Measurements from ENCODE around the gene UBAC1.
"Not testable (repeated sequence)": the region's sequence is repeated elsewhere in the genome, so short reads cannot be mapped to it uniquely, and the experiment has no call there.

The UBAC1 gene

GRCh38 chr9:135947582-135947981, 13.6 kb downstream of the UBAC1 start:
- no peak for DNase-seq (ENCODE audit: low read depth)

GRCh38 chr9:135947105-135947504, 14.1 kb downstream of the UBAC1 start:
- not testable (repeated sequence) for DNase-seq (ENCODE audit: low read depth); H3K4me3 ChIP-seq (ENCODE audit: low read depth, low read length)

More at GRCh38 chr9:135947582-135947981, 13.6 kb downstream of the UBAC1 start:
- no peak overlapping the region for H3K4me3 ChIP-seq (ENCODE audit: low read depth, low read length)
- TF ChIP-seq CTCF (IDR thresholded peaks at IDR 0.05; ENCODE audit: control insufficient read depth, extremely low read depth, insufficient read depth), result no peak

GRCh38 chr9:135946392-135946994, 14.7 kb downstream of the UBAC1 start:
- no peak for TF ChIP-seq CTCF (IDR thresholded peaks at IDR 0.05; ENCODE audit: control insufficient read depth, extremely low read depth, insufficient read depth)
- no peak overlapping the region for H3K4me3 ChIP-seq (ENCODE audit: low read depth, low read length)
- no peak for DNase-seq (ENCODE audit: low read depth)

- no peak for DNase-seq (ENCODE audit: low read depth)
- no peak overlapping the region for H3K4me3 ChIP-seq (ENCODE audit: low read depth, low read length)
- no peak for TF ChIP-seq CTCF (IDR thresholded peaks at IDR 0.05; ENCODE audit: control insufficient read depth, extremely low read depth, insufficient read depth)
Observed at GRCh38 chr9:135945969-135946368, 15.2 kb downstream of the UBAC1 start.

GRCh38 chr9:135944444-135945252, 16.5 kb downstream of the UBAC1 start:
- no peak for TF ChIP-seq CTCF (IDR thresholded peaks at IDR 0.05; ENCODE audit: control insufficient read depth, extremely low read depth, insufficient read depth)
- no peak for DNase-seq (ENCODE audit: low read depth)
- H3K4me3 ChIP-seq (ENCODE audit: low read depth, low read length), result no peak overlapping the region

- not testable (repeated sequence) for H3K4me3 ChIP-seq (ENCODE audit: low read depth, low read length); DNase-seq (ENCODE audit: low read depth)
Observed at GRCh38 chr9:135943604-135944003, 17.6 kb downstream of the UBAC1 start.

- no peak for TF ChIP-seq CTCF (IDR thresholded peaks at IDR 0.05; ENCODE audit: control insufficient read depth, extremely low read depth, insufficient read depth)
Observed at GRCh38 chr9:135941288-135941995, 19.7 kb downstream of the UBAC1 start.

More at GRCh38 chr9:135941288-135941995, 19.7 kb downstream of the UBAC1 start:
- DNase-seq (ENCODE audit: low read depth), result no peak
- no peak overlapping the region for H3K4me3 ChIP-seq (ENCODE audit: low read depth, low read length)

Data from LNCaP clone FGC (cell line).